GM12878 (cell line): ENCODE data around the gene IL27RA. TPM values are rescaled to one million over a fixed set of nuclear protein-coding genes. Genes with fewer than 3 reads are reported as not detected.

Experiments
- CHD2 ChIP-seq: IDR thresholded peaks from 2 replicates; pipeline ENCODE4 v1.6.1; 2011; ENCODE audit warnings: low read depth, low read length, improper control_type of control experiment, borderline replicate concordance
- CREB1 ChIP-seq: IDR thresholded peaks from 2 replicates; pipeline ENCODE4 v1.6.1; 2012; ENCODE audit warnings: low read depth, mild to moderate bottlenecking, inconsistent platforms
- CTCF ChIP-seq, 3 experiments: IDR thresholded peaks in 2 of 3; conservative IDR thresholded peaks in 1 of 3; 2 replicates each; pipeline ENCODE4 v1.5.1; 2011; ENCODE audit warnings: low read depth in 3 of 3, low read length in 3 of 3, mild to moderate bottlenecking in 3 of 3, control low read depth in 2 of 3, moderate library complexity in 2 of 3, inconsistent platforms in 1 of 3, mixed read lengths in 1 of 3; ENCODE audit not compliant: control insufficient read depth in 2 of 3, insufficient read depth in 1 of 3; ENCODE audit errors: extremely low read depth in 1 of 3
- E2F8 ChIP-seq: fragments of 450-650 bp; IDR thresholded peaks from 2 replicates; pipeline ENCODE4 v1.6.1; 2018; ENCODE audit warnings: mild to moderate bottlenecking, low read depth, moderate library complexity; ENCODE audit not compliant: partially characterized antibody
- ETV6 ChIP-seq, 2 experiments: fragments of 450-650 bp in 1 of 2; IDR thresholded peaks in 1 of 2; conservative IDR thresholded peaks in 1 of 2; 2 replicates each; pipeline ENCODE4 v1.6.1; 2014; ENCODE audit warnings: antibody characterized with exemption in 1 of 2, borderline replicate concordance in 1 of 2, low read depth in 1 of 2, mild to moderate bottlenecking in 1 of 2, moderate library complexity in 1 of 2
- JUND ChIP-seq: IDR thresholded peaks from 2 replicates; pipeline ENCODE4 v1.6.1; 2012; ENCODE audit warnings: low read depth, mild to moderate bottlenecking, low read length, improper control_type of control experiment, moderate library complexity
- PAX5 ChIP-seq: IDR thresholded peaks from 2 replicates; pipeline ENCODE4 v1.6.1; 2011; ENCODE audit warnings: low read depth, low read length, borderline replicate concordance
- POLR2AphosphoS5 ChIP-seq: IDR thresholded peaks from 2 replicates; pipeline ENCODE4 v1.6.1; 2011; ENCODE audit warnings: mild to moderate bottlenecking, low read length, inconsistent platforms
- SIX5 ChIP-seq: IDR thresholded peaks from 2 replicates; pipeline ENCODE4 v1.6.1; 2011; ENCODE audit warnings: mild to moderate bottlenecking, low read depth, low read length, moderate library complexity; ENCODE audit not compliant: severe bottlenecking
- STAT1 ChIP-seq: fragments of 450-650 bp; conservative IDR thresholded peaks from 2 replicates; pipeline ENCODE4 v1.6.1; 2014; ENCODE audit warnings: antibody characterized with exemption, mild to moderate bottlenecking
- TCF3 ChIP-seq: IDR thresholded peaks from 2 replicates; pipeline ENCODE4 v1.6.1; 2012; ENCODE audit warnings: low read depth, mild to moderate bottlenecking, low read length, borderline replicate concordance; ENCODE audit not compliant: insufficient read depth
- USF1 ChIP-seq: IDR thresholded peaks from 2 replicates; pipeline ENCODE4 v1.6.1; 2011; ENCODE audit warnings: borderline replicate concordance, low read depth, mild to moderate bottlenecking, moderate library complexity, mixed read lengths, low read length; ENCODE audit not compliant: insufficient read depth; ENCODE audit errors: extremely low read length
- ZZZ3 ChIP-seq: IDR thresholded peaks from 2 replicates; pipeline ENCODE4 v1.6.1; 2011; ENCODE audit warnings: low read depth; ENCODE audit not compliant: control insufficient read depth, insufficient read length
- polyA plus RNA-seq, 11 experiments: library from polyadenylated mRNA; depleted of rRNA in 4 of 11; unstranded in 6 of 11; stranded (reverse) in 5 of 11; fragments of >200 nt; fragmentation: Nextera tagmentation in 4 of 11; fragmentation: Illumina TruSeq in 1 of 11; extraction: Ambion mirVana in 4 of 11; extraction: Trizol in 1 of 11; gene quantifications; 1 replicate in 1 of 11; 2 replicates in 10 of 11; pipeline versions ENCODE4 v1.2.1 to v1.2.3, GENCODE V29; 2011 to 2016; ENCODE audit warnings: inconsistent platforms in 2 of 11, missing spikeins in 2 of 11, low read depth in 1 of 11
- total RNA-seq, 4 experiments: library from RNA; depleted of rRNA in 3 of 4; stranded (reverse); fragments of >200 nt in 3 of 4; fragmentation: Illumina TruSeq in 1 of 4; extraction: Trizol in 1 of 4; gene quantifications; 2 replicates each; pipeline versions ENCODE4 v1.2.1 to v1.2.3, GENCODE V29; 2013 to 2021
- TF ChIP-seq, protein P1 (sequence below): fragments of 450-650 bp; formaldehyde crosslinking; IDR thresholded peaks from 2 replicates; pipeline ENCODE4 v1.4.0; 2022; ENCODE audit warnings: mild to moderate bottlenecking, moderate library complexity
- TF ChIP-seq, protein P2 (sequence below): fragments of 450-650 bp; IDR thresholded peaks from 2 replicates; pipeline ENCODE4 v1.6.1; 2017; ENCODE audit warnings: antibody characterized with exemption, mild to moderate bottlenecking, moderate library complexity

IL27RA gene
- total and polyA plus RNA-seq, 10 of the 15 experiments (the other 5 are each of a cell fraction or from before 2014, with no cell fraction given) = 8.4 to 63.5 (median 41.2) TPM

DNA sequence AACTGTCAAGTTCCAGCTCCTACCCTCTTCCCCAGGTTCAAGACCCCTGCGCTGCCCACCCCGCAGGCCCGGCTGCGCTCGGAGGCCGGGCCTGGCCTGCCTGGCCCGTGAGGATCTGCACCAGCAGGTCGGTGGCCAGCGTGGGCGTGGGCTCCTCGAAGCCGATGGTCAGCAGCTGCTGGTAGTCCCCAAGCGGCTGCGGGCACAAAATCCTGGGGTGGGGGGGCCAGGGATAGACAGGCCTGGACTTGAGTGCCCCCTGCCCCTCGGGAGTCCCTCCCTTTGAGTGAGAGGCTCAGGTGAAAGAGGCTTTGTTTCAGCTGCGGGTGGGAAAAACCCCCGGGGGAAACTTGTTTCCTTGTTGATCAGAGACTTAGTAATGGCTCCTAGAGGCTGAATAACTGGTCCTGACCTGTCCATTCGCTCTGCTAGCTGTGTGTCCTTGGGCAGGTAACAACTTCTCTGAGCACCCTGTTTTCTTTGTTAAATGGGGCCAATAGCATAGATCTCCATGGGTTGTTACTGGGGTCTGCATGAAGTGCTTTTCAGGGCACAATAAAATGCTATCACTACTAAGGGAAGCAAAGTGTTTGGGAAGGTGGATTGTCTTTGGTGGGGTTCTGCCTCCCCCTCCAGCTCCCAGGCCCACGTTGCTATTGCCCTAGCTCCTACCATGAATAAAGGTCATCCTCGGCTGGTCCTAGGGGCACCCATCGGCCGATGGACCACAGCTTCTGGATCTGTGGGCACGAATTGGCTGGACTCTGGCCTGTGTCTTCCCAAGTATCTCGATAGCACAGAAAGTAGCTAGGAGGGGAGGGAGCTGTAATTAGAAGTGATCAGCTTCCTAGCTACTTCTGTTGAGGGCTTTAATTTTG, 50.5 kb downstream of the IL27RA start (continued):
- TF ChIP-seq E2F8 = no peak
- TF ChIP-seq CREB1 = no peak
- no peak for TF ChIP-seq TCF3
- no peak for TF ChIP-seq JUND
- TF ChIP-seq CHD2 = no peak
- TF ChIP-seq ZZZ3 = no peak
- no peak for TF ChIP-seq USF1
- TF ChIP-seq STAT1 = no peak
- peak; percentile 73; the same call in 1 of the 2 replicates for TF ChIP-seq POLR2AphosphoS5
- TF ChIP-seq SIX5 = no peak
- TF ChIP-seq CTCF (IDR thresholded peaks at IDR 0.05 in 2 of 3, conservative IDR thresholded peaks at IDR 0.05 in 1 of 3; ENCODE audit: control insufficient read depth in 2 of 3, extremely low read depth in 1 of 3, insufficient read depth in 1 of 3, low read depth in 3 of 3, low read length in 3 of 3) = no peak
- TF ChIP-seq, protein P1, sequence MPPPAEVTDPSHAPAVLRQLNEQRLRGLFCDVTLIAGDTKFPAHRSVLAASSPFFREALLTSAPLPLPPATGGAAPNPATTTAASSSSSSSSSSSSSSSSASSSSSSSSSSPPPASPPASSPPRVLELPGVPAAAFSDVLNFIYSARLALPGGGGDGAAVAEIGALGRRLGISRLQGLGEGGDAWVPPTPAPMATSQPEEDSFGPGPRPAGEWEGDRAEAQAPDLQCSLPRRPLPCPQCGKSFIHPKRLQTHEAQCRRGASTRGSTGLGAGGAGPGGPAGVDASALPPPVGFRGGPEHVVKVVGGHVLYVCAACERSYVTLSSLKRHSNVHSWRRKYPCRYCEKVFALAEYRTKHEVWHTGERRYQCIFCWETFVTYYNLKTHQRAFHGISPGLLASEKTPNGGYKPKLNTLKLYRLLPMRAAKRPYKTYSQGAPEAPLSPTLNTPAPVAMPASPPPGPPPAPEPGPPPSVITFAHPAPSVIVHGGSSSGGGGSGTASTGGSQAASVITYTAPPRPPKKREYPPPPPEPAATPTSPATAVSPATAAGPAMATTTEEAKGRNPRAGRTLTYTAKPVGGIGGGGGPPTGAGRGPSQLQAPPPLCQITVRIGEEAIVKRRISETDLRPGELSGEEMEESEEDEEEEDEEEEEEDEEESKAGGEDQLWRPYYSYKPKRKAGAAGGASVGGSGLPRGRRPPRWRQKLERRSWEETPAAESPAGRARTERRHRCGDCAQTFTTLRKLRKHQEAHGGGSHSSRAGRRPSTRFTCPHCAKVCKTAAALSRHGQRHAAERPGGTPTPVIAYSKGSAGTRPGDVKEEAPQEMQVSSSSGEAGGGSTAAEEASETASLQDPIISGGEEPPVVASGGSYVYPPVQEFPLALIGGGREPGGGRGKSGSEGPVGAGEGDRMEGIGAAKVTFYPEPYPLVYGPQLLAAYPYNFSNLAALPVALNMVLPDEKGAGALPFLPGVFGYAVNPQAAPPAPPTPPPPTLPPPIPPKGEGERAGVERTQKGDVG (CRISPR knock-in tag) = no peak
- TF ChIP-seq, protein P2, sequence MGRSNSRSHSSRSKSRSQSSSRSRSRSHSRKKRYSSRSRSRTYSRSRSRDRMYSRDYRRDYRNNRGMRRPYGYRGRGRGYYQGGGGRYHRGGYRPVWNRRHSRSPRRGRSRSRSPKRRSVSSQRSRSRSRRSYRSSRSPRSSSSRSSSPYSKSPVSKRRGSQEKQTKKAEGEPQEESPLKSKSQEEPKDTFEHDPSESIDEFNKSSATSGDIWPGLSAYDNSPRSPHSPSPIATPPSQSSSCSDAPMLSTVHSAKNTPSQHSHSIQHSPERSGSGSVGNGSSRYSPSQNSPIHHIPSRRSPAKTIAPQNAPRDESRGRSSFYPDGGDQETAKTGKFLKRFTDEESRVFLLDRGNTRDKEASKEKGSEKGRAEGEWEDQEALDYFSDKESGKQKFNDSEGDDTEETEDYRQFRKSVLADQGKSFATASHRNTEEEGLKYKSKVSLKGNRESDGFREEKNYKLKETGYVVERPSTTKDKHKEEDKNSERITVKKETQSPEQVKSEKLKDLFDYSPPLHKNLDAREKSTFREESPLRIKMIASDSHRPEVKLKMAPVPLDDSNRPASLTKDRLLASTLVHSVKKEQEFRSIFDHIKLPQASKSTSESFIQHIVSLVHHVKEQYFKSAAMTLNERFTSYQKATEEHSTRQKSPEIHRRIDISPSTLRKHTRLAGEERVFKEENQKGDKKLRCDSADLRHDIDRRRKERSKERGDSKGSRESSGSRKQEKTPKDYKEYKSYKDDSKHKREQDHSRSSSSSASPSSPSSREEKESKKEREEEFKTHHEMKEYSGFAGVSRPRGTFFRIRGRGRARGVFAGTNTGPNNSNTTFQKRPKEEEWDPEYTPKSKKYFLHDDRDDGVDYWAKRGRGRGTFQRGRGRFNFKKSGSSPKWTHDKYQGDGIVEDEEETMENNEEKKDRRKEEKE = no peak
- TF ChIP-seq ETV6 (conservative IDR thresholded peaks at IDR 0.05 in 1 of 2, IDR thresholded peaks at IDR 0.05 in 1 of 2; ENCODE audit: borderline replicate concordance in 1 of 2, low read depth in 1 of 2) = no peak
- TF ChIP-seq PAX5 = 0 out of 2 replicates have a peak, but pooled peaks have one; percentile 7
